GM19043 (cell line): ENCODE measurements around the gene ANGPTL2.
A peak's percentile ranks its signal among the peaks of the same experiment; 100 is the strongest.
"Not testable (repeated sequence)": the region's sequence is repeated elsewhere in the genome, so short reads cannot be mapped to it uniquely, and the experiment has no call there.

Experiments used
- ATAC-seq: cut with Tn5 transposase; IDR thresholded peaks from one replicate; pipeline ENCODE4 v1.9.1; 2021; ENCODE audit warnings: low read depth; ENCODE audit not compliant: unreplicated experiment

Gene ANGPTL2

GRCh38 chr9:127122176-127123063 is at the start of gene ANGPTL2:
Gene ANGPTL2, minus strand, starts transcription at chr9:127122635. Its CDS starts 13,904 bp downstream, at chr9:127108731.
- no peak for ATAC-seq

- not testable (repeated sequence) for ATAC-seq
Observed at GRCh38 chr9:127171348-127171747, 48.9 kb upstream of the ANGPTL2 start.

GRCh38 chr9:127170652-127171051 is 48.2 kb upstream of the ANGPTL2 start:
- ATAC-seq, result no peak

GRCh38 chr9:127170103-127170502 is 47.7 kb upstream of the ANGPTL2 start:
- no peak for ATAC-seq

GRCh38 chr9:127169575-127169883 is 47.1 kb upstream of the ANGPTL2 start:
- no peak for ATAC-seq

- no peak for ATAC-seq
Observed at GRCh38 chr9:127168756-127169574, 46.5 kb upstream of the ANGPTL2 start.

- ATAC-seq, result no peak
Observed at GRCh38 chr9:127167560-127168326, 45.3 kb upstream of the ANGPTL2 start.

GRCh38 chr9:127166651-127167524 is 44.5 kb upstream of the ANGPTL2 start:
- peak; percentile 78 for ATAC-seq

GRCh38 chr9:127166111-127166510 is 43.7 kb upstream of the ANGPTL2 start:
- ATAC-seq, result no peak

- no peak for ATAC-seq
Observed at GRCh38 chr9:127165116-127165515, 42.7 kb upstream of the ANGPTL2 start.

GRCh38 chr9:127163409-127163808 is 41.0 kb upstream of the ANGPTL2 start:
- ATAC-seq, result no peak

- ATAC-seq, result no peak
Observed at GRCh38 chr9:127162864-127163365, 40.5 kb upstream of the ANGPTL2 start.

GRCh38 chr9:127162046-127162863 is 39.8 kb upstream of the ANGPTL2 start:
- ATAC-seq, result no peak

- no peak for ATAC-seq
Observed at GRCh38 chr9:127161081-127161624, 38.7 kb upstream of the ANGPTL2 start.

GRCh38 chr9:127159949-127160610 is 37.6 kb upstream of the ANGPTL2 start:
- ATAC-seq, result no peak

GRCh38 chr9:127159325-127159801 is 36.9 kb upstream of the ANGPTL2 start:
- no peak for ATAC-seq

GRCh38 chr9:127158786-127159324 is 36.4 kb upstream of the ANGPTL2 start:
- ATAC-seq, result no peak
